ENCODE measurements around the gene GRAP.
"Not testable (repeated sequence)": the region's sequence is repeated elsewhere in the genome, so short reads cannot be mapped to it uniquely, and the experiment has no call there.

GRAP gene

GRCh38 chr17:19055447-19055846 is 8.7 kb upstream of the GRAP start:
- not testable (repeated sequence) for H3K36me3 ChIP-seq; H3K4me1 ChIP-seq; H3K9me3 ChIP-seq; DNase-seq; H3K4me3 ChIP-seq (ENCODE audit: low read depth, low read length); H3K27me3 ChIP-seq

GRCh38 chr17:19048826-19049225 is 2.1 kb upstream of the GRAP start:
- not testable (repeated sequence) for H3K4me1 ChIP-seq, DNase-seq

GRCh38 chr17:19047510-19047909 is 753 bp upstream of the GRAP start:
- not testable (repeated sequence) for H3K4me3 ChIP-seq (ENCODE audit: low read depth, low read length); DNase-seq; H3K36me3 ChIP-seq; H3K4me1 ChIP-seq; H3K9me3 ChIP-seq; H3K27me3 ChIP-seq

More at GRCh38 chr17:19048826-19049225, 2.1 kb upstream of the GRAP start:
- not testable (repeated sequence) for H3K9me3 ChIP-seq; H3K27me3 ChIP-seq; H3K36me3 ChIP-seq; H3K4me3 ChIP-seq (ENCODE audit: low read depth, low read length)

- H3K4me1 ChIP-seq; H3K4me3 ChIP-seq (ENCODE audit: low read depth, low read length); H3K36me3 ChIP-seq; H3K27me3 ChIP-seq; H3K9me3 ChIP-seq; DNase-seq: not testable (repeated sequence)
Measured at GRCh38 chr17:19044643-19045042, 2.1 kb downstream of the GRAP start.

- H3K9me3 ChIP-seq; H3K4me1 ChIP-seq; H3K27me3 ChIP-seq; H3K36me3 ChIP-seq; H3K4me3 ChIP-seq (ENCODE audit: low read depth, low read length); DNase-seq: not testable (repeated sequence)
Measured at GRCh38 chr17:19043032-19043431, 3.7 kb downstream of the GRAP start.

GRCh38 chr17:19042369-19042768 is 4.4 kb downstream of the GRAP start:
- not testable (repeated sequence) for H3K27me3 ChIP-seq; H3K4me1 ChIP-seq; H3K36me3 ChIP-seq; DNase-seq; H3K4me3 ChIP-seq (ENCODE audit: low read depth, low read length); H3K9me3 ChIP-seq

- not testable (repeated sequence) for H3K9me3 ChIP-seq; H3K4me3 ChIP-seq (ENCODE audit: low read depth, low read length); H3K4me1 ChIP-seq; H3K27me3 ChIP-seq; DNase-seq; H3K36me3 ChIP-seq
Measured at GRCh38 chr17:19041871-19042270, 4.9 kb downstream of the GRAP start.

- H3K4me3 ChIP-seq (ENCODE audit: low read depth, low read length); H3K9me3 ChIP-seq; H3K36me3 ChIP-seq; H3K27me3 ChIP-seq; H3K4me1 ChIP-seq; DNase-seq: not testable (repeated sequence)
Measured at GRCh38 chr17:19040350-19040749, 6.4 kb downstream of the GRAP start.

- not testable (repeated sequence) for H3K36me3 ChIP-seq; H3K27me3 ChIP-seq; DNase-seq; H3K4me3 ChIP-seq (ENCODE audit: low read depth, low read length); H3K4me1 ChIP-seq; H3K9me3 ChIP-seq
Measured at GRCh38 chr17:19038730-19039129, 8.0 kb downstream of the GRAP start.

GRCh38 chr17:19038007-19038406 is 8.8 kb downstream of the GRAP start:
- H3K27me3 ChIP-seq; H3K4me3 ChIP-seq (ENCODE audit: low read depth, low read length); DNase-seq; H3K36me3 ChIP-seq; H3K4me1 ChIP-seq; H3K9me3 ChIP-seq: not testable (repeated sequence)

GRCh38 chr17:19037547-19037946 is 9.2 kb downstream of the GRAP start:
- H3K4me3 ChIP-seq (ENCODE audit: low read depth, low read length); DNase-seq; H3K9me3 ChIP-seq; H3K4me1 ChIP-seq; H3K27me3 ChIP-seq; H3K36me3 ChIP-seq: not testable (repeated sequence)

GRCh38 chr17:19036186-19036585 is 10.6 kb downstream of the GRAP start:
- H3K4me1 ChIP-seq, DNase-seq, H3K9me3 ChIP-seq: not testable (repeated sequence)

GRCh38 chr17:19032377-19032988 is 14.3 kb downstream of the GRAP start:
- not testable (repeated sequence) for H3K27me3 ChIP-seq; DNase-seq; H3K4me1 ChIP-seq; H3K4me3 ChIP-seq (ENCODE audit: low read depth, low read length); H3K9me3 ChIP-seq; H3K36me3 ChIP-seq

More at GRCh38 chr17:19036186-19036585, 10.6 kb downstream of the GRAP start:
- not testable (repeated sequence) for H3K4me3 ChIP-seq (ENCODE audit: low read depth, low read length); H3K36me3 ChIP-seq; H3K27me3 ChIP-seq

- not testable (repeated sequence) for H3K27me3 ChIP-seq; H3K9me3 ChIP-seq; H3K4me1 ChIP-seq; H3K4me3 ChIP-seq (ENCODE audit: low read depth, low read length); H3K36me3 ChIP-seq
- DNase-seq: peak; percentile 66
Measured at GRCh38 chr17:19031729-19032128, 15.0 kb downstream of the GRAP start.

GRCh38 chr17:19030771-19031449 is 15.8 kb downstream of the GRAP start:
- H3K9me3 ChIP-seq, H3K36me3 ChIP-seq: not testable (repeated sequence)

GRCh38 chr17:19029740-19030139 is 17.0 kb downstream of the GRAP start:
- not testable (repeated sequence) for DNase-seq; H3K4me1 ChIP-seq; H3K27me3 ChIP-seq; H3K4me3 ChIP-seq (ENCODE audit: low read depth, low read length); H3K9me3 ChIP-seq; H3K36me3 ChIP-seq

More at GRCh38 chr17:19030771-19031449, 15.8 kb downstream of the GRAP start:
- not testable (repeated sequence) for DNase-seq; H3K27me3 ChIP-seq; H3K4me3 ChIP-seq (ENCODE audit: low read depth, low read length); H3K4me1 ChIP-seq

GRCh38 chr17:19028671-19029070 is 18.1 kb downstream of the GRAP start:
- DNase-seq; H3K4me1 ChIP-seq; H3K9me3 ChIP-seq; H3K4me3 ChIP-seq (ENCODE audit: low read depth, low read length); H3K36me3 ChIP-seq; H3K27me3 ChIP-seq: not testable (repeated sequence)
